Measurements from ENCODE around the gene ITPR1.

The ITPR1 gene

GRCh38 chr3:4599612-4600011, 106.5 kb downstream of the ITPR1 start:
- no peak for DNase-seq (ENCODE audit: low read depth, low spot score)
- TF ChIP-seq YY1 (IDR thresholded peaks at IDR 0.05; ENCODE audit: insufficient read depth, insufficient read length) (no peak), ZNF274 (IDR thresholded peaks at IDR 0.05; ENCODE audit: low read depth, low read length) (no peak), SUZ12 (IDR thresholded peaks at IDR 0.05; ENCODE audit: extremely low read depth, insufficient read depth, insufficient read length) (no peak)

DNA sequence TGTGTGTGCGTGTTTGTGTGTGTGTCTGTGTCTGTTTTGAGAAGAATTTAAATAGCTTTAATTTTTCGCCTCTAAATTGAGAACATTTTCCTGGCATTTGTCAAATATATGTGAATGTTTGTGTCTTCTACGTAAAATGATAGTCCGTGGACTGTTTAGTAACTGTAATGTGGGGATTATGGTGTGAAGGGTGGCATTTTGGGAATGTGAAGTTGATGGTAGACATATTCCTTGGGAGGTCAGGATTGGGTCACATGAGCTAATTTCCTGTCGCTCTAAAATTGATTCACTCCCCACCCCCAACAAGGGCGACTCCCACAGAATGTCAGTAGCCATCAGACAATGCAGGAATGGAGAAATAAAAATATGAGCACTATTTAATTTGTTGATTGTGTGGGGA, 107.3 kb downstream of the ITPR1 start:
- TF ChIP-seq ZNF274 (IDR thresholded peaks at IDR 0.05; ENCODE audit: low read depth, low read length): no peak
- H3K9ac ChIP-seq (ENCODE audit: insufficient read length, low read depth): no peak overlapping the region
- no peaks in the 10 kb centered on the region for H3K27me3 ChIP-seq (ENCODE audit: insufficient read depth, insufficient read length)

More at GRCh38 chr3:4599612-4600011, 106.5 kb downstream of the ITPR1 start:
- Histone ChIP-seq H3K4me1 (ENCODE audit: insufficient read depth, insufficient read length) (no peaks in the 10 kb centered on the region), H3K27me3 (ENCODE audit: insufficient read depth, insufficient read length) (no peaks in the 10 kb centered on the region), H3K9me3 (ENCODE audit: insufficient read depth, low read length) (0 out of 2 replicates have a peak, but pooled peaks cover 4% of the 10 kb centered on the region), H3K4me3 (ENCODE audit: insufficient read length, low read depth) (no peak overlapping the region), H3K36me3 (ENCODE audit: insufficient read depth, insufficient read length, low read length) (no peaks in the 10 kb centered on the region), H3K9ac (ENCODE audit: insufficient read length, low read depth) (no peak overlapping the region)

DNA sequence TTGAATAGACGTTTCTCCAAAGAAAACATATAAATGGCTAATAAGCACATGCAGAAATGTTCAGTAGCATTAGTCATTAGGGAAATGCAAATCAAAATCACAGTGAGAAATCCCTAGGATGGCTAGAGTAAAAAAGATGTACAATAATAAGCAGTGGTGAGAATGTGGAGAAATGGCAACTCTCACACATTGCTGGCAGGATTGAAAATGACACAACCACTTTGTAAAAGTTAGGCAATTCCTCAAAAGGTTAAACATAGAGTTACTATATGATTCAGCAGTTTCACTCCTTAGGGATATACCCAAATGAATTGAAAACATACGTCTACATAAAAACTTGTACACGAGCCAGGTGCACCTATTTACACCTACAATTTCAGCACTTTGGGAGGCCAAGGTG, 108.7 kb downstream of the ITPR1 start:
- H3K4me1 ChIP-seq (ENCODE audit: insufficient read depth, insufficient read length): no peaks in the 10 kb centered on the region
- DNase-seq (ENCODE audit: low read depth, low spot score): no peak
- no peak overlapping the region for H3K4me3 ChIP-seq (ENCODE audit: insufficient read length, low read depth)
- H3K9ac ChIP-seq (ENCODE audit: insufficient read length, low read depth): no peak overlapping the region
- H3K36me3 ChIP-seq (ENCODE audit: insufficient read depth, insufficient read length, low read length): no peaks in the 10 kb centered on the region
- no peaks in the 10 kb centered on the region for H3K27me3 ChIP-seq (ENCODE audit: insufficient read depth, insufficient read length)
- TF ChIP-seq YY1 (IDR thresholded peaks at IDR 0.05; ENCODE audit: insufficient read depth, insufficient read length) (no peak), ZNF274 (IDR thresholded peaks at IDR 0.05; ENCODE audit: low read depth, low read length) (no peak), SUZ12 (IDR thresholded peaks at IDR 0.05; ENCODE audit: extremely low read depth, insufficient read depth, insufficient read length) (no peak)
- H3K9me3 ChIP-seq (ENCODE audit: insufficient read depth, low read length): 0 out of 2 replicates have a peak, but pooled peaks cover 4% of the 10 kb centered on the region

More for the DNA sequence above, 107.3 kb downstream of the ITPR1 start:
- H3K4me1 ChIP-seq (ENCODE audit: insufficient read depth, insufficient read length): no peaks in the 10 kb centered on the region
- DNase-seq (ENCODE audit: low read depth, low spot score): no peak
- H3K4me3 ChIP-seq (ENCODE audit: insufficient read length, low read depth): no peak overlapping the region
- H3K9me3 ChIP-seq (ENCODE audit: insufficient read depth, low read length): 0 out of 2 replicates have a peak, but pooled peaks cover 4% of the 10 kb centered on the region
- H3K36me3 ChIP-seq (ENCODE audit: insufficient read depth, insufficient read length, low read length): no peaks in the 10 kb centered on the region

GRCh38 chr3:4604693-4605092, 111.5 kb downstream of the ITPR1 start:
- H3K27me3 ChIP-seq (ENCODE audit: insufficient read depth, insufficient read length): no peaks in the 10 kb centered on the region
- H3K4me3 ChIP-seq (ENCODE audit: insufficient read length, low read depth): no peak overlapping the region
- no peak for DNase-seq (ENCODE audit: low read depth, low spot score)
- H3K36me3 ChIP-seq (ENCODE audit: insufficient read depth, insufficient read length, low read length): no peaks in the 10 kb centered on the region
- no peak overlapping the region for H3K9ac ChIP-seq (ENCODE audit: insufficient read length, low read depth)
- H3K9me3 ChIP-seq (ENCODE audit: insufficient read depth, low read length): 0 out of 2 replicates have a peak, but pooled peaks cover 4% of the 10 kb centered on the region
- H3K4me1 ChIP-seq (ENCODE audit: insufficient read depth, insufficient read length): no peaks in the 10 kb centered on the region
- TF ChIP-seq YY1 (IDR thresholded peaks at IDR 0.05; ENCODE audit: insufficient read depth, insufficient read length): no peak
- TF ChIP-seq ZNF274 (IDR thresholded peaks at IDR 0.05; ENCODE audit: low read depth, low read length): no peak
- no peak for TF ChIP-seq SUZ12 (IDR thresholded peaks at IDR 0.05; ENCODE audit: extremely low read depth, insufficient read depth, insufficient read length)

DNA sequence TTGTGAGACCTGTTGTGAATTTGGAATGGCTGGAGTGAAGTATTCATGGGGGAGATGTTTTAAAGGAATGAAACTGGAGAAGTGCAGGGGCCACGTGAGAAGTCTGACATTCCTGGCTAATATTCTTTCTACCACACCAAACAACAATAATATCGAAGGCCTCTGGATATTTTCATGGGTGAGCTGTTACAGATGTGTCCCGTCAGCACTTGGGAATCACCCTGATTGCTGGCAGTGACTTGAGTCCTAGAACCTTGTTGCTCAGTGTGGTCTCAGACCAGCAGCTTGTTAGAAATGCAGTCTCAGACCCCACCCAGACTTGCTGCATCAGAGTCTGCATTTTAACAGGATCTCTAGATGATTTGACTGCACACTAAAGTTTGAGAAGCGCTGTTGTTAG, 113.8 kb downstream of the ITPR1 start:
- Histone ChIP-seq H3K4me3 (ENCODE audit: insufficient read length, low read depth) (no peak overlapping the region), H3K9me3 (ENCODE audit: insufficient read depth, low read length) (no peaks in the 10 kb centered on the region), H3K9ac (ENCODE audit: insufficient read length, low read depth) (no peak overlapping the region), H3K4me1 (ENCODE audit: insufficient read depth, insufficient read length) (no peaks in the 10 kb centered on the region), H3K27me3 (ENCODE audit: insufficient read depth, insufficient read length) (no peaks in the 10 kb centered on the region), H3K36me3 (ENCODE audit: insufficient read depth, insufficient read length, low read length) (no peaks in the 10 kb centered on the region)
- DNase-seq (ENCODE audit: low read depth, low spot score): no peak
- TF ChIP-seq ZNF274 (IDR thresholded peaks at IDR 0.05; ENCODE audit: low read depth, low read length): no peak
- TF ChIP-seq SUZ12 (IDR thresholded peaks at IDR 0.05; ENCODE audit: extremely low read depth, insufficient read depth, insufficient read length): no peak
- no peak for TF ChIP-seq YY1 (IDR thresholded peaks at IDR 0.05; ENCODE audit: insufficient read depth, insufficient read length)

DNA sequence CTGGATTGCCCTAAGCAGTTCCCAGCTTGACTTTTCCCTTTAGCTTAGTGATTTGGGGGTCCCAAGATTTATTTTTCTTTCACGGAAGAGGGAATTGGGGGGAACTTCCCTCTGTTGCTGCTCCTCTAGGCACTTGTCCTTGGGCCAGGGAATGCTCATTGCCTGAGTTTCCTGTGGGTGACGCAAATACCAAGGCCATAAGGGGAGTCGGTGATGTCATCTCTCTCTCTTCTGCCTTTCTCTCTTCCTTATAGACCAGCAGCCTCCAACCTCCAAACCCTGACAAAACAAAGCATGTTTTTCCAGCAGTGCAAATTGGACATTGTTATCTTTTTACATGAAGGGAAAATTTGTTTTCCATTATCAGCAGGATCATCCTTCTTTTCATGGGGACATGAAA, 120.2 kb downstream of the ITPR1 start:
- no peak for TF ChIP-seq YY1 (IDR thresholded peaks at IDR 0.05; ENCODE audit: insufficient read depth, insufficient read length)
- TF ChIP-seq ZNF274 (IDR thresholded peaks at IDR 0.05; ENCODE audit: low read depth, low read length): no peak
- TF ChIP-seq SUZ12 (IDR thresholded peaks at IDR 0.05; ENCODE audit: extremely low read depth, insufficient read depth, insufficient read length): no peak
- no peak overlapping the region for H3K9ac ChIP-seq (ENCODE audit: insufficient read length, low read depth)

GRCh38 chr3:4614070-4614469, 120.9 kb downstream of the ITPR1 start:
- Histone ChIP-seq H3K9me3 (ENCODE audit: insufficient read depth, low read length) (no peaks in the 10 kb centered on the region), H3K27me3 (ENCODE audit: insufficient read depth, insufficient read length) (no peaks in the 10 kb centered on the region), H3K9ac (ENCODE audit: insufficient read length, low read depth) (no peak overlapping the region), H3K4me1 (ENCODE audit: insufficient read depth, insufficient read length) (no peaks in the 10 kb centered on the region), H3K4me3 (ENCODE audit: insufficient read length, low read depth) (no peak overlapping the region), H3K36me3 (ENCODE audit: insufficient read depth, insufficient read length, low read length) (no peaks in the 10 kb centered on the region)
- TF ChIP-seq YY1 (IDR thresholded peaks at IDR 0.05; ENCODE audit: insufficient read depth, insufficient read length): no peak
- no peak for TF ChIP-seq ZNF274 (IDR thresholded peaks at IDR 0.05; ENCODE audit: low read depth, low read length)
- TF ChIP-seq SUZ12 (IDR thresholded peaks at IDR 0.05; ENCODE audit: extremely low read depth, insufficient read depth, insufficient read length): no peak
- no peak for DNase-seq (ENCODE audit: low read depth, low spot score)

More for the DNA sequence above, 120.2 kb downstream of the ITPR1 start:
- H3K4me3 ChIP-seq (ENCODE audit: insufficient read length, low read depth): no peak overlapping the region
- no peaks in the 10 kb centered on the region for H3K9me3 ChIP-seq (ENCODE audit: insufficient read depth, low read length)
- no peaks in the 10 kb centered on the region for H3K27me3 ChIP-seq (ENCODE audit: insufficient read depth, insufficient read length)
- H3K36me3 ChIP-seq (ENCODE audit: insufficient read depth, insufficient read length, low read length): no peaks in the 10 kb centered on the region
- DNase-seq (ENCODE audit: low read depth, low spot score): no peak
- H3K4me1 ChIP-seq (ENCODE audit: insufficient read depth, insufficient read length): no peaks in the 10 kb centered on the region
